Measurements from ENCODE around the gene DRC3.

DNA sequence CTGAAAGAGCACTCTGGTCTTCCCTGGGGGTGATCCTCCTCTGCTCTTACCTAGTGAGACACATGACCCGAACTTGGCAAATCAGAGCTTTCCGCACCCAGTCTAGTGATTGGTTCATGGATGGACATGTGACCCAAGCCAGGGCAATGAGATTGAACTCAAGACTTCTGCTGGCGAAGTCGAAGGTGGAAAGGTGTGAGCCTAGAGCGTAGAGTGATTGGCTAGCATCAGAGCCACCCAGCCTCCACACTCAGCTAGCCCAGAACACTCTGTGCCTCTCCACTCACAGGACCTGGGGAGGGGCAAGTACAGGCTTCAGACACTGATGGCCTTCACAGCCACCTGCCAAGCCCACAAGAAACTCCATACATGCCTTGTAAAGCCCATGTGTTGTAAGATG is 48.7 kb downstream of the DRC3 start:
- TF ChIP-seq TAF1 (IDR thresholded peaks at IDR 0.05; ENCODE audit: borderline replicate concordance, low read depth, low read length), result no peak
- no peak for TF ChIP-seq IKZF1 (conservative IDR thresholded peaks at IDR 0.05)
- TF ChIP-seq, protein P1, sequence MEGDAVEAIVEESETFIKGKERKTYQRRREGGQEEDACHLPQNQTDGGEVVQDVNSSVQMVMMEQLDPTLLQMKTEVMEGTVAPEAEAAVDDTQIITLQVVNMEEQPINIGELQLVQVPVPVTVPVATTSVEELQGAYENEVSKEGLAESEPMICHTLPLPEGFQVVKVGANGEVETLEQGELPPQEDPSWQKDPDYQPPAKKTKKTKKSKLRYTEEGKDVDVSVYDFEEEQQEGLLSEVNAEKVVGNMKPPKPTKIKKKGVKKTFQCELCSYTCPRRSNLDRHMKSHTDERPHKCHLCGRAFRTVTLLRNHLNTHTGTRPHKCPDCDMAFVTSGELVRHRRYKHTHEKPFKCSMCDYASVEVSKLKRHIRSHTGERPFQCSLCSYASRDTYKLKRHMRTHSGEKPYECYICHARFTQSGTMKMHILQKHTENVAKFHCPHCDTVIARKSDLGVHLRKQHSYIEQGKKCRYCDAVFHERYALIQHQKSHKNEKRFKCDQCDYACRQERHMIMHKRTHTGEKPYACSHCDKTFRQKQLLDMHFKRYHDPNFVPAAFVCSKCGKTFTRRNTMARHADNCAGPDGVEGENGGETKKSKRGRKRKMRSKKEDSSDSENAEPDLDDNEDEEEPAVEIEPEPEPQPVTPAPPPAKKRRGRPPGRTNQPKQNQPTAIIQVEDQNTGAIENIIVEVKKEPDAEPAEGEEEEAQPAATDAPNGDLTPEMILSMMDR (IDR thresholded peaks at IDR 0.05 in 2 of 3, conservative IDR thresholded peaks at IDR 0.05 in 1 of 3; ENCODE audit: control insufficient read depth in 2 of 3, extremely low read depth in 1 of 3, insufficient read depth in 1 of 3, low read depth in 3 of 3, low read length in 3 of 3), result no peak
- TF ChIP-seq YY1 (IDR thresholded peaks at IDR 0.05; ENCODE audit: low read depth, low read length), result no peak
- TF ChIP-seq CEBPB (IDR thresholded peaks at IDR 0.05; ENCODE audit: borderline replicate concordance in 1 of 2, low read depth in 2 of 2, low read length in 2 of 2), result no peak
- TF ChIP-seq RELA (IDR thresholded peaks at IDR 0.05; ENCODE audit: borderline replicate concordance, partially characterized antibody), result no peak
- TF ChIP-seq, protein P2, sequence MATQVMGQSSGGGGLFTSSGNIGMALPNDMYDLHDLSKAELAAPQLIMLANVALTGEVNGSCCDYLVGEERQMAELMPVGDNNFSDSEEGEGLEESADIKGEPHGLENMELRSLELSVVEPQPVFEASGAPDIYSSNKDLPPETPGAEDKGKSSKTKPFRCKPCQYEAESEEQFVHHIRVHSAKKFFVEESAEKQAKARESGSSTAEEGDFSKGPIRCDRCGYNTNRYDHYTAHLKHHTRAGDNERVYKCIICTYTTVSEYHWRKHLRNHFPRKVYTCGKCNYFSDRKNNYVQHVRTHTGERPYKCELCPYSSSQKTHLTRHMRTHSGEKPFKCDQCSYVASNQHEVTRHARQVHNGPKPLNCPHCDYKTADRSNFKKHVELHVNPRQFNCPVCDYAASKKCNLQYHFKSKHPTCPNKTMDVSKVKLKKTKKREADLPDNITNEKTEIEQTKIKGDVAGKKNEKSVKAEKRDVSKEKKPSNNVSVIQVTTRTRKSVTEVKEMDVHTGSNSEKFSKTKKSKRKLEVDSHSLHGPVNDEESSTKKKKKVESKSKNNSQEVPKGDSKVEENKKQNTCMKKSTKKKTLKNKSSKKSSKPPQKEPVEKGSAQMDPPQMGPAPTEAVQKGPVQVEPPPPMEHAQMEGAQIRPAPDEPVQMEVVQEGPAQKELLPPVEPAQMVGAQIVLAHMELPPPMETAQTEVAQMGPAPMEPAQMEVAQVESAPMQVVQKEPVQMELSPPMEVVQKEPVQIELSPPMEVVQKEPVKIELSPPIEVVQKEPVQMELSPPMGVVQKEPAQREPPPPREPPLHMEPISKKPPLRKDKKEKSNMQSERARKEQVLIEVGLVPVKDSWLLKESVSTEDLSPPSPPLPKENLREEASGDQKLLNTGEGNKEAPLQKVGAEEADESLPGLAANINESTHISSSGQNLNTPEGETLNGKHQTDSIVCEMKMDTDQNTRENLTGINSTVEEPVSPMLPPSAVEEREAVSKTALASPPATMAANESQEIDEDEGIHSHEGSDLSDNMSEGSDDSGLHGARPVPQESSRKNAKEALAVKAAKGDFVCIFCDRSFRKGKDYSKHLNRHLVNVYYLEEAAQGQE (IDR thresholded peaks at IDR 0.05; ENCODE audit: low read depth, low read length), result no peak
- no peak for TF ChIP-seq JUND (IDR thresholded peaks at IDR 0.05; ENCODE audit: low read depth, low read length)
- no peak for TF ChIP-seq YBX1 (IDR thresholded peaks at IDR 0.05)
- TF ChIP-seq MYB (IDR thresholded peaks at IDR 0.05; ENCODE audit: borderline replicate concordance, low read depth, low read length), result no peak
- TF ChIP-seq ZNF207 (IDR thresholded peaks at IDR 0.05; ENCODE audit: borderline replicate concordance), result no peak
